SU-DHL-6 (cell line): ENCODE data around the gene DPP6.

ENCODE experiments used
- EZH2phosphoT487 ChIP-seq: fragments of 200-600 bp; sonication (generic), shearing (Covaris generic); conservative IDR thresholded peaks from 2 replicates; pipeline ENCODE4 v1.6.1; 2018; ENCODE audit warnings: mild to moderate bottlenecking, antibody characterized with exemption, low read length, moderate library complexity, mixed read lengths
- TF ChIP-seq, protein P1 (sequence below): fragments of 200-600 bp; sonication (generic); IDR thresholded peaks from one replicate; pipeline ENCODE4 v1.5.1; 2017; ENCODE audit warnings: antibody characterized with exemption, mild to moderate bottlenecking, low read length, moderate library complexity; ENCODE audit not compliant: insufficient read depth, poor library complexity, severe bottlenecking

DNA sequence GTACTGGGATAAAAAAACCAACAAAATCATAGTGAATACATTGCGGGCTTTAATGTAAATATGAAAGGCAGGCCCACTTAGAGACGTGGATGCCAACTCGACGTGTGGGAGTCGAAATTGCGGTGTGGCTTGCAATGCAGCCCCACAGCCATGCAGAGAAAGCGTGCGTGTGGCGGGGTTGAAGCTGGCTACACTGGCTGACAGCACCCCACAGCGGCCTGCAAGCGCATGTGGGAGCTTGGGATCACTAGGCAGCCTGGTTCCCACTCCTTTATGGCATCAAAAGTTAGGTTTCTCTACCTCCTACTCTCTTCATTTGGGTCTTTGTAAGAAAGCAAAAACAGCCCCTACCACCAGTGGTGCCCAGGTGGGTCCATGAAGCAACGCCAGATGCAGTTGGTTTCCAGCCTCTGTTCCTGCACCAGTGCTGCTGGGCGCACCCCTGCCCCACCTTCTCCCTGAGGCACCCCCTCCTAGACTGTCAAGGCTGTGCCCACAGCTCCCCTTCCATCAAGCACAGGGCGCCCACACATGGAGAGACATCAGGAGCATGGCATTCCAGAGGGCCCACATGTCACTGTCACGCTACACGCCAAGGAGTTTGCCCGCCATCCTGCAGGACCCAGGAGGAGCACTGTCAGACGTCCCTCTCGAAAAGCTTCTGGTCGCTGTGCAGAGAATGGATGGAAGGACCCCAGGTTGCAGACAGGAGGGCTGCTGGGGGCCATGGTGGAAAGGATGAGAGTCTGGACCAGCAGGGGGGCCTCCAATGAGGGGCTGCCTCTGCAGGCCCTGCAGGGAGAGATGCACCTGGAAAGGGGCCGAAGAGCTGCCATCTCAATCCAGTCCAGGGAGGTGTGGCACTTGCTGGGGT lies 807.8 kb downstream of the DPP6 start:
- TF ChIP-seq, protein P1, sequence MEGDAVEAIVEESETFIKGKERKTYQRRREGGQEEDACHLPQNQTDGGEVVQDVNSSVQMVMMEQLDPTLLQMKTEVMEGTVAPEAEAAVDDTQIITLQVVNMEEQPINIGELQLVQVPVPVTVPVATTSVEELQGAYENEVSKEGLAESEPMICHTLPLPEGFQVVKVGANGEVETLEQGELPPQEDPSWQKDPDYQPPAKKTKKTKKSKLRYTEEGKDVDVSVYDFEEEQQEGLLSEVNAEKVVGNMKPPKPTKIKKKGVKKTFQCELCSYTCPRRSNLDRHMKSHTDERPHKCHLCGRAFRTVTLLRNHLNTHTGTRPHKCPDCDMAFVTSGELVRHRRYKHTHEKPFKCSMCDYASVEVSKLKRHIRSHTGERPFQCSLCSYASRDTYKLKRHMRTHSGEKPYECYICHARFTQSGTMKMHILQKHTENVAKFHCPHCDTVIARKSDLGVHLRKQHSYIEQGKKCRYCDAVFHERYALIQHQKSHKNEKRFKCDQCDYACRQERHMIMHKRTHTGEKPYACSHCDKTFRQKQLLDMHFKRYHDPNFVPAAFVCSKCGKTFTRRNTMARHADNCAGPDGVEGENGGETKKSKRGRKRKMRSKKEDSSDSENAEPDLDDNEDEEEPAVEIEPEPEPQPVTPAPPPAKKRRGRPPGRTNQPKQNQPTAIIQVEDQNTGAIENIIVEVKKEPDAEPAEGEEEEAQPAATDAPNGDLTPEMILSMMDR: no peak
- TF ChIP-seq EZH2phosphoT487: no peak
